Hepatocyte (in vitro differentiated cells): ENCODE data around the gene FAU.

ENCODE experiments used
- CTCF ChIP-seq: fragments of 200-600 bp; sonication (generic); IDR thresholded peaks from 2 replicates; pipeline ENCODE4 v1.5.1; 2016; ENCODE audit warnings: antibody characterized with exemption, mild to moderate bottlenecking; ENCODE audit not compliant: poor library complexity
- EZH2phosphoT487 ChIP-seq: fragments of 200-600 bp; sonication (generic); IDR thresholded peaks from one replicate; pipeline ENCODE4 v1.6.1; 2018; ENCODE audit warnings: antibody characterized with exemption, mild to moderate bottlenecking, low read depth, moderate library complexity; ENCODE audit not compliant: unreplicated experiment, severe bottlenecking

DNA sequence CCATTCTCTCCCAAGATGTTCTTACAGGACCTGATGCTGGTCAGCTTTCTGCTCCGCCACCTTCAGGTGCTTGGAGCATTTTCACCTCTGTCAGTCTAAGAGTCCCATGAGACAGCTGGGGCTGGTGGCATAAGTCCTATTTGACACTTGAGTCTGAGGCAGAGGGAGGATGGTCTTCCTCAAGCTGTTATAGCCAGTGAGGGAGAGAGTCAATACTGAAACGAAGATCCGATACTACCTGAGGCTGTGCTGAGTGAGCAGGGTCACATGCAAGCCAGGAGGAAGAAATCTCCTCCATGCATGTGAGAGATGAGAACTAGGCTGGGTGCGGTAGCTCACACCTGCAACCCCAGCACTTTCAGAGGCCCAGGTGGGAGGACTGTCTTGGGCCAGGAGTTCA, 32.3 kb downstream of the FAU start:
- TF ChIP-seq CTCF (no peak), EZH2phosphoT487 (no peak)
